ENCODE data around the gene TMEM144.
"Not testable (repeated sequence)": the region's sequence is repeated elsewhere in the genome, so short reads cannot be mapped to it uniquely, and the experiment has no call there.

DNA sequence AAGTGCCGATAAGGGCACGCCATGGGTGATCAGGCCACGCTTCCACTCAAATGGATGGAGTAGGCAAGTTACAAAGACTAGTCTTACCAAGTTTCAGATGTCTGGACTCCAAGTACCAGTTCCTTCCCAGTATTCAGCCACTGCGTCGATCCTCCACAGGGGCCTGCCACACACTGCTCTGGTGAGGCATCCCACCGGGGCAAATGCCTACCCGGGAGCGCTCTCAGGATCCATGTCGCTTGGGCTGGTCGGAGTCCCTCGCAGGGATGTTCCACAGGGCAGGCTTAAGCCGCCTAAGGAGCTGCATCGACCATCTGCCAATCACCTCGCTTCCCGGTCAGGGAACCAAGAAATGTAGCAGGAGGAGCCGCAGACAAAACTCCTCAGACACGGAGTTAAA, 18.1 kb downstream of the TMEM144 start:
- TF ChIP-seq, protein P1, sequence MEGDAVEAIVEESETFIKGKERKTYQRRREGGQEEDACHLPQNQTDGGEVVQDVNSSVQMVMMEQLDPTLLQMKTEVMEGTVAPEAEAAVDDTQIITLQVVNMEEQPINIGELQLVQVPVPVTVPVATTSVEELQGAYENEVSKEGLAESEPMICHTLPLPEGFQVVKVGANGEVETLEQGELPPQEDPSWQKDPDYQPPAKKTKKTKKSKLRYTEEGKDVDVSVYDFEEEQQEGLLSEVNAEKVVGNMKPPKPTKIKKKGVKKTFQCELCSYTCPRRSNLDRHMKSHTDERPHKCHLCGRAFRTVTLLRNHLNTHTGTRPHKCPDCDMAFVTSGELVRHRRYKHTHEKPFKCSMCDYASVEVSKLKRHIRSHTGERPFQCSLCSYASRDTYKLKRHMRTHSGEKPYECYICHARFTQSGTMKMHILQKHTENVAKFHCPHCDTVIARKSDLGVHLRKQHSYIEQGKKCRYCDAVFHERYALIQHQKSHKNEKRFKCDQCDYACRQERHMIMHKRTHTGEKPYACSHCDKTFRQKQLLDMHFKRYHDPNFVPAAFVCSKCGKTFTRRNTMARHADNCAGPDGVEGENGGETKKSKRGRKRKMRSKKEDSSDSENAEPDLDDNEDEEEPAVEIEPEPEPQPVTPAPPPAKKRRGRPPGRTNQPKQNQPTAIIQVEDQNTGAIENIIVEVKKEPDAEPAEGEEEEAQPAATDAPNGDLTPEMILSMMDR (conservative IDR thresholded peaks at IDR 0.05 in 1 of 2, IDR thresholded peaks at IDR 0.05 in 1 of 2; ENCODE audit: extremely low read depth in 1 of 2, insufficient read depth in 1 of 2, low read depth in 1 of 2, low read length in 2 of 2), result not testable (repeated sequence)
- not testable (repeated sequence) for TF ChIP-seq EZH2 (IDR thresholded peaks at IDR 0.05; ENCODE audit: borderline replicate concordance, low read length)
